GM12864 (cell line): ENCODE measurements around the gene VSIR.

ENCODE experiments used
- DNase-seq: peaks from one replicate; pipeline ENCODE4 v3.0.0-alpha.2; 2011; ENCODE audit warnings: low read depth
- H3K4me3 ChIP-seq: 2 replicates; pipeline ENCODE4 v1.5.1; 2011; ENCODE audit warnings: mild to moderate bottlenecking, low read depth, low read length, control low read depth
- TF ChIP-seq, protein P1 (sequence below): IDR thresholded peaks from 2 replicates; pipeline ENCODE4 v1.5.1; 2011; ENCODE audit warnings: low read depth, mild to moderate bottlenecking, moderate library complexity, low read length, control low read depth, inconsistent platforms; ENCODE audit errors: missing control alignments

Gene VSIR

DNA sequence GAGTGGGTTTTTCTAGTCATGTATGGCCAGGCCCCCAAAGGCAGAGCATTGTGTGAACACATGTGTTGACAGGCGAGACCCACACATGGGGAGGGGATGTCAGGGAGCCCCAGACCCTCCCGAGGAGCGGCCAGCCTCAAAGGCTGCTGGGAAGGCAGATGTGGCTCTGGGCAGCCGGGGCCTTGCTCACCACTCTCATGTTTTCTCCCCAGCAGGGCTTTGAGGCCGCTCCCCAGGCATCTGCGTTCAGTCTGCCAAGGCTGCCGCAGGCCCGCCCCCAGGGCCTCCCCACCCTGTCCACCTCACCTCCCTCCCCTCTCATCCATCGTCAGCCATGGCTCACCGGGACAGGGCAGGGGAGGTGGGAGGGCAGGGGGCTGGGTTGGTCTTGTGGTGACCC, 16.6 kb upstream of the VSIR start:
- DNase-seq, result no peak
- H3K4me3 ChIP-seq, result no peak overlapping the region
- TF ChIP-seq, protein P1, sequence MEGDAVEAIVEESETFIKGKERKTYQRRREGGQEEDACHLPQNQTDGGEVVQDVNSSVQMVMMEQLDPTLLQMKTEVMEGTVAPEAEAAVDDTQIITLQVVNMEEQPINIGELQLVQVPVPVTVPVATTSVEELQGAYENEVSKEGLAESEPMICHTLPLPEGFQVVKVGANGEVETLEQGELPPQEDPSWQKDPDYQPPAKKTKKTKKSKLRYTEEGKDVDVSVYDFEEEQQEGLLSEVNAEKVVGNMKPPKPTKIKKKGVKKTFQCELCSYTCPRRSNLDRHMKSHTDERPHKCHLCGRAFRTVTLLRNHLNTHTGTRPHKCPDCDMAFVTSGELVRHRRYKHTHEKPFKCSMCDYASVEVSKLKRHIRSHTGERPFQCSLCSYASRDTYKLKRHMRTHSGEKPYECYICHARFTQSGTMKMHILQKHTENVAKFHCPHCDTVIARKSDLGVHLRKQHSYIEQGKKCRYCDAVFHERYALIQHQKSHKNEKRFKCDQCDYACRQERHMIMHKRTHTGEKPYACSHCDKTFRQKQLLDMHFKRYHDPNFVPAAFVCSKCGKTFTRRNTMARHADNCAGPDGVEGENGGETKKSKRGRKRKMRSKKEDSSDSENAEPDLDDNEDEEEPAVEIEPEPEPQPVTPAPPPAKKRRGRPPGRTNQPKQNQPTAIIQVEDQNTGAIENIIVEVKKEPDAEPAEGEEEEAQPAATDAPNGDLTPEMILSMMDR, result no peak

DNA sequence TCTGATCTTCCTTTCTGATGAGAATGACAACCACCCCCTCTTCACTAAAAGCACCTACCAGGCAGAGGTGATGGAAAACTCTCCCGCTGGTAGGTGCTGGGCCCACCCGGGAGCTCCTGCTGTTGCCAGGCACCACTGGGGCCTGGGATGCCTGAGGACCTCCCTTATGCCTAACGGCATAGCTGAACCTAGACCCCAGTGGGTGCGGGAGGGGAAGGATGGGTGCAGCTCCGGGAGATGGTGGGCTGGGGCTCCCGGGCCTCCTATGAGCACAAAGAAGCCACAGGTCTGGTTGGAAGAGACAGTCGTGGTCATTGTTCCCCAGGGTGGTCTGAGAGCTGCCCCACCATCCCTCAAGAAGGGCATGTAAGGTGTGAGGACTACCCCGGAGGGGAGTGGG, 15.6 kb upstream of the VSIR start:
- no peak for DNase-seq
- H3K4me3 ChIP-seq, result no peak overlapping the region
- TF ChIP-seq, protein P1, result no peak

DNA sequence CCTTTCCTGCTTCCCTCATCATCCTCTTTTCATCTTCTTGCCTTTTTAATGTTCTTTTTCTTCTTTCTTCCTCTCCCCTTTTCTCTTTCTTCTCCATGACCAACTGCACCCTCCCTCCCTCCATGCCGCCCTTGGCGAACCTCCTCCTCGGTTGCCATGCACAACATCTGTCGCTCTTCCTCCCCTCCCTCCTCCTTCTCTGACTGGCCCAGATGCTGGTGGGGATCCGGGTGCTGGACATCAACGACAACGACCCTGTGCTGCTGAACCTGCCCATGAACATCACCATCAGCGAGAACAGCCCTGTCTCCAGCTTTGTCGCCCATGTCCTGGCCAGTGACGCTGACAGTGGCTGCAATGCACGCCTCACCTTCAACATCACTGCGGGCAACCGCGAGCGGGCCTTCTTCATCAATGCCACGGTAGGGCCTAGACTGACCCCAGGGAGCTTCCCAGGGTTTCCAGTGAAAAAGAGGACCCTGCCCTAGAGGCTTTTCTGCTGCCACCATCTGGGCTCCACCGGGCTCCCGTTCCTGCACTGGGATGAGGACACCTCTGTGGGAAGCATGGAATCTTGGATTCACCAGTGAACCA, 11.5 kb upstream of the VSIR start:
- no peak overlapping the region for H3K4me3 ChIP-seq
- DNase-seq, result no peak
- TF ChIP-seq, protein P1, result no peak

DNA sequence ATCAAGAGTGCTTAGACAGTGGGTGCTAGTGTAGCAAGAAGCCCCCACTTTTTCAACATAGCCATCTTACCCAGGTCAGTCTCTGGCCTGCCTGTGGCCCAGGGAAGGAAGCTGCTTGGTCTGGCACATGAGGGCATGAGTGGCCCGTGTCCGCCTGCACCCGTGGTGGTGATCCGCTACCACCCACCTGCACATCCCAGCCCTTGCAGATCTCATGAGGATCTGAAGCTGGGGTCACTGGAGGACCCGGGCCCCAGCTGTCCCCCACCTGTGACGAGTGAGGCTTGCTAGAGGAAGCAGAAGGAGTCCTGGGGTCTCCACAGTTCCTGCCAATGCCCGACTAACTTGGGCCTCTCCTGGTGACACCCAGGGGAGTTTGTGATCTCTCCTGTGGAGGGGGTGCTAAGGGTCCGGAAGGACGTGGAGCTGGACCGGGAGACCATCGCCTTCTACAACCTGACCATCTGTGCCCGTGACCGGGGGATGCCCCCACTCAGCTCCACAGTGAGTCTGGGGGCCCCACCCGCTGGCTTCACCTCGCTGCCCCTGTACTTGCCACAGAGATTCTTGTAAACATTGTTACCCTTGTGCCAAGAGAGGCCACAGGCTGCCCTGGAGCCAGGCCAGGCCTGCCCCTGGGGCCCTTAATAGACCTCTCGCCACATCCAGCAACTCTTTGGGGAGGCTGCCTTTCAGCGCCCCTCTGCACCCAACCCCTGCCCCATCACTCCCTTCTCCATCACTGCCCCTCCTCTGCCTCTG, 10.8 kb upstream of the VSIR start:
- H3K4me3 ChIP-seq, result no peak overlapping the region
- TF ChIP-seq, protein P1, result no peak
- no peak for DNase-seq

DNA sequence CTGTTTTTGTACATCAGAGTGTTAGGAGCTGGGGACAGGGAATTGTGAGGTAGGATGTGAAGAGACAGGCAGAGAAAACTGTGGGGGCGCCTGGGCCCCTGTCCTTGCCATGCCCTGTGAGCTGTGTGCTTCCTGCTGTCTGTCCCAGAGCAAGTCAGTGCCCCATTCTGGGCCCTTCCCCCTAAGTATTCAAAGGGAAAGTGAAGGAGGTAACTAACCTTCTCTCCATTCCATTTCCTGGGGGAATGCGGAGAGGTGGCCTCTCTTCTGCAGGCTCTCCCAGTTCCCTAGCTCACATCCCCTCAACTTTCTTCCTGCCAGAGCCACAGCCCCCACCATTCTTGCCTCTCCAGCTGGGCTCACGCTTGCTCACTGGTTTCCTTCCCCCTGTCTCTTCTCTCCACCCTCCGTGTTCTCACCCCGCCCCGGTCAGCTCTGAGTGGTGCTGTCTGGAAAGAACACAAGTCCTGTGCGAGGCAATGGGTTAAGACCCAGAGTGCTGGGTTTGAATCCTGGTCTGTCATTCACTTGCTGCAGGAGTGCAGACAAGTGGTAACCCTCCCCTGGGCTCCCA, 9.7 kb upstream of the VSIR start:
- H3K4me3 ChIP-seq, result no peak overlapping the region
- TF ChIP-seq, protein P1, result no peak
- DNase-seq, result no peak

DNA sequence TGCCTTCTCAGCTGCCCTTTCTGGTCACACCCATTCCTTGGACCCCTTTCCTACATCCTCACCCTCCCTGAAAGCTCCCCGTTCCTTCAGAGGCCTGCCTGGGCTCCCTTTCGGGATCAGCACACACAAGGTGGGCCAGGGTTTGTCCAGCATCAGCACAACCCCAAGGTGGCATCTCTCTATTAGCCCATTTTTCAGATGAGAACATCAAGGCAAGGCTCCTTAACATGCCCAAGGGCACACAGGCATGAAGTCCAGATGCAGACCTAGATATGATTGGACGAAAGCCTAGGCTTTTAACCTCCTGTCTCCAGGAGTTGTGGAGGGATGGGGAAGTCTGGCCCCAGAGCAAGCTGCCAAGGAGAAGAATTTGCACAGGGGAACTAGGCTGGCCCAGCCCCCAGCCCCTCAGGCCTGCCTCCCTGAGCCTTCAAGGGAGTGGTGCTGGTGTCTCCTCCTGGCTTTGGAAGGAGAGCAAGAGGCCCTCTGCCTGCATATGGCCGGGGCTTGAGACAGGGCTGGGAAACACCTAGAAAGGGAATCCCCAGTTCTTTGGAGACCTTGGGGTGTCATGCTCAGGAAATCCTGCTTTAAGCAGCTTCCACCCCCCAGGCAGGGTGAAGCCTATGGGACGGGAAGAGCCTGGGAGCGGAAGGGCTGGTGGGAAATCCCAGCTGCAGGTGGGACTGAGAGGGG, 9.0 kb upstream of the VSIR start:
- H3K4me3 ChIP-seq, result no peak overlapping the region
- TF ChIP-seq, protein P1, result no peak
- DNase-seq, result no peak
